ENCODE measurements around the gene ABL1.

Gene ABL1

DNA sequence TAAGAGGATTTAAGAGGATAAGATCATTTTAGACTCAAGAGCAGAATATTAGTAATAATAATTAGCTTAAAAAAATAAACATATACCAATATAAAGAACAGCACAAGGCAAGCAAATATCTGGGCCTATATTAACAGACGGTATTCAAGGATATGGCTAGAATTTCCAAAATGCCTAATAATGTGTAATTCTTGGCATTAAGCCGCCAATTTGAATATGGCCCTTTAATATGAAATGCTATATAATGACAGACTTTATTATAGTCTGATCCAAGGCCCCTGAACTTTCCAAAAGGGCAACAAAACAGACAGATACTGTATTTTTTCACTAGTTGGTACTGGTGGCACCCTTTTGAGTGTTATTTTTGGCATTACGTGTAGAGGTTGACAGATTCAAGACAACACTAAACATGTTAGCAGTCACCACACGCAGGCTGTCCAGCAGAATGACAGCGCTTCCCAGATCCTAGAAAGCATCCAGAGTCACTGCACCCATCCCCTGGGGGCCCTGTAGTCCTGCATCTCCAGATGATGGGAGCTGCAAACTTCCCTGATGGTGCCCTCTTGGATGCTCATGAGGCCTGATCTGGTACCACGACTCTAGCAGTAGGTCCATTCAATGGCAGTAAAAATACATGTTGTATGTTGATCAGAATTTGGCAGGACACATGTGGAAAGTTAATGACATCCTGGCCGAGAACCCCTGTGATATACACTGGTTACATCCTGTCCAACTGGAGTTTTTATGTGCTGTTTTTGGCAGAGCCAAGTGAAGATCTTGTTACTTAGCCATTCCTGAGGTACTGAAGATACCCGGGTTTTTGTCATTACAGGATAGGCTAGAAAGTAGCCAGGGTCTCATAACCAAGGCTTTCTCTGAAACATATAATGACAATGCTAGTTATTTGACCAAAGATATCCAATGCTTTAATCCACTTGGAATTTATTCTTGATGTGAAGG, 1.7 kb upstream of the ABL1 start:
- TF ChIP-seq EZH2phosphoT487 (IDR thresholded peaks at IDR 0.05; ENCODE audit: low read length) (no peak), EZH2 (optimal IDR thresholded peaks at IDR 0.05; ENCODE audit: low read depth, low read length) (no peak)
- TF ChIP-seq, protein P1, sequence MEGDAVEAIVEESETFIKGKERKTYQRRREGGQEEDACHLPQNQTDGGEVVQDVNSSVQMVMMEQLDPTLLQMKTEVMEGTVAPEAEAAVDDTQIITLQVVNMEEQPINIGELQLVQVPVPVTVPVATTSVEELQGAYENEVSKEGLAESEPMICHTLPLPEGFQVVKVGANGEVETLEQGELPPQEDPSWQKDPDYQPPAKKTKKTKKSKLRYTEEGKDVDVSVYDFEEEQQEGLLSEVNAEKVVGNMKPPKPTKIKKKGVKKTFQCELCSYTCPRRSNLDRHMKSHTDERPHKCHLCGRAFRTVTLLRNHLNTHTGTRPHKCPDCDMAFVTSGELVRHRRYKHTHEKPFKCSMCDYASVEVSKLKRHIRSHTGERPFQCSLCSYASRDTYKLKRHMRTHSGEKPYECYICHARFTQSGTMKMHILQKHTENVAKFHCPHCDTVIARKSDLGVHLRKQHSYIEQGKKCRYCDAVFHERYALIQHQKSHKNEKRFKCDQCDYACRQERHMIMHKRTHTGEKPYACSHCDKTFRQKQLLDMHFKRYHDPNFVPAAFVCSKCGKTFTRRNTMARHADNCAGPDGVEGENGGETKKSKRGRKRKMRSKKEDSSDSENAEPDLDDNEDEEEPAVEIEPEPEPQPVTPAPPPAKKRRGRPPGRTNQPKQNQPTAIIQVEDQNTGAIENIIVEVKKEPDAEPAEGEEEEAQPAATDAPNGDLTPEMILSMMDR (IDR thresholded peaks at IDR 0.05; ENCODE audit: low read length), result no peak

DNA sequence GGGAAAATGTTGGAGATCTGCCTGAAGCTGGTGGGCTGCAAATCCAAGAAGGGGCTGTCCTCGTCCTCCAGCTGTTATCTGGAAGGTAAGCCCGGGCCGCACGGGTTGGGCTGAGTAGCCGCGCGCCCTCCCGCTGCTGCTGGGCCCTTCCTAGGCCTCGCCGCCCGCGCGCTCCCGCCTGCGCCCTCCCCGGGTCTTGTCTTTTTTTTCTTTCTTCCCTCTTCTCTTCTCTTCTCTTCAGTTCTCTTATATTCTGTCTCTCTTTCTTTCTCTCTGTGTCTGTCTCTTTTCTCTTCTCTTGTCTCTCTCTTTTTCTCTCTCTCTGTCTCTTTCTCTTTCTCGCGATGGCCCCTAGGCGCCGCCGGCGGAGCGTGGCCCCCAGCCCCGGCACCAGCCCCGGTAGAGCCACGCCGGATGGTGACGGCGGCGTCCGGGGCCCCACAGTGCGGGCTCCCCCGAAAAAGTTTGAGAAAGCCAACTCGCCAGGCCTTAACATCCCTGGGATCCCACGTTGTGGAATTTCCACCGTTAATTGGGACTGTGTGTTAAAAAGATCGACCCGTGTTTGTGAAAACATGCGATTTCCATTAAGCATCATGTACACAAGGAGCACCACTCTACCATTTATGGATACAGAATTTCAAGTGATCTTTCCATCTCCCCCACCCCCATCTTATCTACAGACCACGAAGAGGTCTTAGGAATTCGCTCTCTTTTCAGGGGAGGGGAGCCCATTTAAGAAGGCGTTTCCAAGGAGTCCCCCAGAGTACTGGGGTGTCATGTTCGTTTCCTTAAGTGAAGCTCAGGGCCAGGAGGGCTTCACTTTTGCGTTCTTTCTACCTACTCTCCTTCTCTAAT, 616 bp downstream of the ABL1 start:
- Histone ChIP-seq H3K4me1 (ENCODE audit: low read length) (no peaks in the 10 kb centered on the region), H3K79me2 (ENCODE audit: low read length) (no peaks in the 10 kb centered on the region), H3K27ac (ENCODE audit: low read length) (no peak overlapping the region), H3K9me3 (replicated peaks; ENCODE audit: insufficient read depth, low read length) (no peaks in the 10 kb centered on the region), H3K36me3 (replicated peaks; ENCODE audit: insufficient read depth, low read length) (no peaks in the 10 kb centered on the region), H3K9me2 (replicated peaks; ENCODE audit: insufficient read depth, low read length) (no peaks in the 10 kb centered on the region), H3K27me3 (replicated peaks; ENCODE audit: insufficient read depth, low read length) (no peaks in the 10 kb centered on the region), H4K20me1 (ENCODE audit: insufficient read depth, low read length) (no peaks in the 10 kb centered on the region), H3K9ac (ENCODE audit: low read length) (no peak overlapping the region), H3K4me3 (ENCODE audit: low read length) (peak overlapping the region; percentile 44), H3K4me2 (ENCODE audit: low read depth, low read length) (peak overlapping the region; percentile 53; the same call in 1 of the 2 replicates), H2AFZ (ENCODE audit: low read length) (no peak overlapping the region), H3F3A (ENCODE audit: insufficient read depth, low read length) (no peaks in the 10 kb centered on the region)
- no peak for DNase-seq
- TF ChIP-seq, protein P1 (IDR thresholded peaks at IDR 0.05; ENCODE audit: low read length), result no peak

More for the DNA sequence above, 1.7 kb upstream of the ABL1 start:
- no peak overlapping the region for H3K27ac ChIP-seq (ENCODE audit: low read length)
- H2AFZ ChIP-seq (ENCODE audit: low read length), result no peak overlapping the region
- DNase-seq, result no peak
- H3K36me3 ChIP-seq (replicated peaks; ENCODE audit: insufficient read depth, low read length), result no peaks in the 10 kb centered on the region
- no peaks in the 10 kb centered on the region for H3K4me1 ChIP-seq (ENCODE audit: low read length)
- no peaks in the 10 kb centered on the region for H4K20me1 ChIP-seq (ENCODE audit: insufficient read depth, low read length)
- H3F3A ChIP-seq (ENCODE audit: insufficient read depth, low read length), result no peaks in the 10 kb centered on the region
- no peaks in the 10 kb centered on the region for H3K9me3 ChIP-seq (replicated peaks; ENCODE audit: insufficient read depth, low read length)
- no peaks in the 10 kb centered on the region for H3K9me2 ChIP-seq (replicated peaks; ENCODE audit: insufficient read depth, low read length)
- no peaks in the 10 kb centered on the region for H3K79me2 ChIP-seq (ENCODE audit: low read length)
- no peak overlapping the region for H3K4me3 ChIP-seq (ENCODE audit: low read length)
- H3K27me3 ChIP-seq (replicated peaks; ENCODE audit: insufficient read depth, low read length), result no peaks in the 10 kb centered on the region
- H3K9ac ChIP-seq (ENCODE audit: low read length), result no peak overlapping the region
- H3K4me2 ChIP-seq (ENCODE audit: low read depth, low read length), result no peak overlapping the region

DNA sequence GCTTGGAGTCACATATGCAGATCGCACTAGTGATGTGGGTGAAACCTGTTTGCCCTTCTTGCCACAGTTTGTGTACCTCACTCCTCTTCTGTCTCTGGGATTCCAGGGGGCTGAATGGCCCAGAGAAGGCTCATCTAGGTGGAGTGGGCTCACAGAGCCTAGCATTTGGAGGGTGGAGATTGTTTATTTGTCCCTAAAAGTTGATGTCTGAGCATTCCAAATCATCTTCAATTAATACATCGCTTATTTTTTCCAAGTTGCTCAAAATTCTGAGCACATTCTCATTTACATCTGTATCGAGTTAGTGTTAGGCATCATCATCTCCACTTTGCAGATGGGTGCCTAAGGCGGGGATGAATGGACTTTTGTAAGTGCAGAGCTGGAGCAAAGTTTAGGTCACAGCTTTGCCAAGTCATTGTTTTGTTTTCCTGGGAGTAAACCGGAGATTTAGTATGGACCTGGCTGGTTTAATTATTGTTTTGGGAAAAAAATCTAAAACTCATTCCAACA, 2.0 kb downstream of the ABL1 start:
- Histone ChIP-seq H3K4me1 (ENCODE audit: low read length) (no peaks in the 10 kb centered on the region), H3F3A (ENCODE audit: insufficient read depth, low read length) (no peaks in the 10 kb centered on the region), H4K20me1 (ENCODE audit: insufficient read depth, low read length) (no peaks in the 10 kb centered on the region), H3K4me3 (ENCODE audit: low read length) (no peak overlapping the region), H3K27me3 (replicated peaks; ENCODE audit: insufficient read depth, low read length) (no peaks in the 10 kb centered on the region), H3K4me2 (ENCODE audit: low read depth, low read length) (no peak overlapping the region), H3K27ac (ENCODE audit: low read length) (no peak overlapping the region), H3K9me3 (replicated peaks; ENCODE audit: insufficient read depth, low read length) (no peaks in the 10 kb centered on the region), H3K9me2 (replicated peaks; ENCODE audit: insufficient read depth, low read length) (no peaks in the 10 kb centered on the region), H2AFZ (ENCODE audit: low read length) (no peak overlapping the region), H3K36me3 (replicated peaks; ENCODE audit: insufficient read depth, low read length) (no peaks in the 10 kb centered on the region), H3K9ac (ENCODE audit: low read length) (no peak overlapping the region), H3K79me2 (ENCODE audit: low read length) (no peaks in the 10 kb centered on the region)
- no peak for DNase-seq
- TF ChIP-seq EZH2 (optimal IDR thresholded peaks at IDR 0.05; ENCODE audit: low read depth, low read length), result no peak
- TF ChIP-seq EZH2phosphoT487 (IDR thresholded peaks at IDR 0.05; ENCODE audit: low read length), result no peak
- TF ChIP-seq, protein P1 (IDR thresholded peaks at IDR 0.05; ENCODE audit: low read length), result no peak
